NCI-H2227 (cell line): Measurements from ENCODE around the gene ERC1.
A peak's percentile ranks its signal among the peaks of the same experiment; 100 is the strongest.
"Not testable (repeated sequence)": the region's sequence is repeated elsewhere in the genome, so short reads cannot be mapped to it uniquely, and the experiment has no call there.

Experiments
- DNase-seq: peaks from one replicate; lab custom pipeline; 2025; ENCODE audit not compliant: unreplicated experiment; lab: John Stamatoyannopoulos, UW

Gene ERC1

DNA sequence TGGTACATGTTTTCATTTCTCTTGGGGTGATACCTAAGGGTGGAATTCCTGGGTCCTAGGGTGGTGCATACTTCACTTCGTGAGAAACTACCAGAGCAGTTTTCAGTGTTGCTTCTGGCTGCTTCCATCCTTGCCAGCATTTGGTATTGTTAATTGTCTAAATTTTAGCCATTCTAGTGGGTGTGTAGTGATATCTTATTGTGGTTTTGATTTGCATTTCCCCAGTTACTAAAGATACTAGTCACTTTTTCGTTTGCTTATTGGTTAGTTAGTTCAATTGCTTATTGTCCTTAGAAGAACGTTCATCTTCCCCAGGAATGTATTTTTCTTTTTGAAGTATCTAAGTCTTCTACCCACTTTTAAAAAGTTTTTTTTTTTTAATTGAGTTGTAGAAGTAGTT lies 80.2 kb downstream of the ERC1 start:
- no peak for DNase-seq

DNA sequence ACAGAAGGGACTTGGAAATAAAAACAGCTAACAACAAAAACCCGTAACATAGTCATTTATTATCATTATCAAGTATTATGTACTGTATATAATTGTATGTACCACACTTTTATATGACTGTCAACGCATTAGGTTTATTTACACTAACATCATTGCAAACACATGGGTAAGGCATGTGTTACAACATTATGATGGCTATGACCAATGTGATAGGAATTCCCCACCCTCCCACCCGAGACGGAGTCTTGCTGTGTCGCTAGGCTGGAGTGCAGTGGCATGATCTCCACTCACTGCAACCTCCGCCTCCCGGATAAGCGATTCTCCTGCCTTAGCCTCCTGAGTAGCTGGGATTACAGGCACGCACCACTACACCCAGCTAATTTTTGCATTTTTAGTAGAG lies 82.6 kb downstream of the ERC1 start:
- DNase-seq = no peak

DNA sequence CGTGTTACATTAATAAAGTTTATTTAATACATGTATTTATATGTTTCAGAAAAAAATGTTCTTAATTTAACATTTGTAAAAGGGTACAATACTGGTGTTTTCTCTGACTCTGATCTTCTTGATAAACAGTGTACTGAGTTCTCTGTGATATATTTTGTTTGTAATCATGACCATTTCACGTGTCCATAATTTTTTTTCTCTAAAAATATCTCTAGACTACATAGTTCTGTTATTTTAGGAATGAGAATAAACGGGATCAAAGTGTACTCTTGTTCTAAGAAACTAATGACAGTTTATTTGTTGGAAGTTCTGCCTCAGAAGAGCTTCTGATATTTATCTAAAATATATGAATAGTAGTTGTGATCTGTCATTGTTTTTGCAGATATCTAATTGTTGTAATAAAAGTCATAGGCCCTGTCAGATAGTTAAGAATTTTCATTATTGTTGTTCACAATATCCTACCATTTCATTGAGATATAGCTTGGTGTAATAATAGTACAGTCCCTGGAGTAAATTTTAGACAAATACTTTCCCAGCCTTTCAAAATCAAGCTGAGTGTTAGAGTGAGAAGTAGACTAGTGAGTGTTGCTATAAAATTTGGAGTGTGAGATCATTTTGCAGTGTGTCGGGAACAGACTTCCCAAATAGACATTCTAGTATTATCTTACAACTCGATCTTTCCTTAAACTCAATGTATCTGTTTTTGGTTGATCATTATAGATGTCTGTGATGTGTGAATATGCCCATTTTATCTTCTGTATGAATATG lies 86.2 kb downstream of the ERC1 start:
- DNase-seq = no peak

DNA sequence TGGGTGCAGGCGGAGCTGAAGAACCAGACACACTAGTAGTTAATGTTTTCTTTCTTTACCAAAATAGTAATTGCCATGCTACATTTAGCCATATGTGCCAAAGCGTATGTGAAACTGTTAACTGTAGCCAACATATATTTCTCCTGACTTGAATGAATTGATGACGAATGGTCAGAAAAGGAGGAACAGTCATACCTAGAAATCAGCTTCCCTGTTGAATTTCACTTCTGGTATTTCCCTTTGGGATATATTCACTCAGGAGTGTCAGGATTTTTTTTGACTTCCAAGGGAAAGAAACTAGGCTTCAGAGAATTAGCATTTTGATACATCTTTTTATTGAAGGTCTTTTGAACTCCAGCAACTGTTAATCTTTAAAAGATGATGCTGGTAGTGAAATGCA lies 87.0 kb downstream of the ERC1 start:
- no peak for DNase-seq

DNA sequence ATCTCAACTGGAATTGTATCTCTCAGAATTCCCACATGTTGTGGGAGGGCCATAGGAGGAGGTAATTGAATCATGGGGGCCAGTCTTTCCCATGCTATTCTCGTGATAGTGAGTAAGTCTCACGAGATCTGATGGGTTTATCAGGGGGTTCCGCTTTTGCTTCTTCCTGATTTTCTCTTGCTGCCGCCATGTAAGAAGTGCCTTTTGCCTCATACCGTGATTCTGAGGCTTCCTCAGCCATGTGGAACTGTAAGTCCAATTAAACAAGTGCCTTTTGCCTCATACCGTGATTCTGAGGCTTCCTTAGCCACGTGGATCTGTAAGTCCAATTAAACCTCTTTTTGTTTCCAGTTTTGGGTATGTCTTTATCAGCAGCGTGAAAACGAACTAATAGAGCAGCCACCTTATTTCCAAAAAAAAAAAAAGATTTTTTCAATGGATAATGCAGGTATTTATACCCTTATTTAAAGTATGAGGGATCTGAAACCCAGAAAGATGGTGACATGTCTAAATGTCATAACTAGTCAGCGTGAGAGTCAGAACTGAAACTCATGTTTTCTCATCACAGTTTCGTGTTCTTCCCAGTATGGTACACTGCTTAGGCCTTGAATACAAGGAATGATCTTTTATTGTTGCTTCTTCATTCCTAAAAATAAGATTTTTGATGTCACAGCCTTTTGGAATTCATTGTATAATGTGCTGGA lies 89.6 kb downstream of the ERC1 start:
- DNase-seq = no peak

DNA sequence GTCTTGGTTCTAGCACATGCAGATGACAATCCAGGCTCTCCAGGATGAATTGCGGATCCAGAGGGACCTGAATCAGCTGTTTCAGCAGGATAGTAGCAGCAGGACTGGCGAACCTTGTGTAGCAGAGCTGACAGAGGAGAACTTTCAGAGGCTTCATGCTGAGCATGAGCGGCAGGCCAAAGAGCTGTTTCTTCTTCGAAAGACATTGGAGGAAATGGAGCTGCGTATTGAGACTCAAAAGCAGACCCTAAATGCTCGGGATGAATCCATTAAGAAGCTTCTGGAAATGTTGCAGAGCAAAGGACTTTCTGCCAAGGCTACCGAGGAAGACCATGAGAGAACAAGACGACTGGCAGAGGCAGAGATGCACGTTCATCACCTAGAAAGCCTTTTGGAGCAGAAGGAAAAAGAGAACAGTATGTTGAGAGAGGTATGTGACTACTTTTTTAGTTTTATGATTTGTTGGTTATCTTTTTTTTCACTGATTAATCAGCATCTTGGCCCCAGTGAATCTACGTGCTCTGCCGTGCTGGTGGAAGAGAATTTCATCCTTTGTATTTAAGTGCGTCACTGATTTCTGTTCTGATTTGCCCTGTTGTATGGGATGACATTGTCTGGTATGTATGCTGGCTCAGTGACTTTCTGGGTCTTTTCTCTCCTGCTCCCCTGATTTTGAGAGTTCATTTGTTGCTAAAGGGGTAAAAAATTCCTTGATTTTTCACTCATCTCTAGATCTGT lies 92.3 kb downstream of the ERC1 start:
- peak; percentile 11 for DNase-seq

DNA sequence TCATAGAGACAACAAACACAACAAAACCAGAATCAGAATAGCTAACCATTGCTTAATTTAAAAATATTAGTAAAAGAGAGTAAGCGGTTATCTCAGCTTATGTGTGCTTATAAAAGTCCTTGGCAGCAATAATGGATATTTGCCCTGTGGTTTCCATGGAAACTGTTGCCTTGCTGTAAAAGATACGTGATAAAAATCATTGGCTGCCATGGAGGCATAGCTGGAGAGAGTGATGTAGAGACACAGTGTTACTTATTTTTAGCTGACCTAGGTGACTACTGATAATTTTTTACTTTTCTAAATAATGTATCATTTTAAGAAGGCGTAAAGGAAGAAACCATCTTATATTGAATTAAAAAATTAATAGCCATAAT lies 92.9 kb downstream of the ERC1 start:
- DNase-seq = peak; percentile 65

DNA sequence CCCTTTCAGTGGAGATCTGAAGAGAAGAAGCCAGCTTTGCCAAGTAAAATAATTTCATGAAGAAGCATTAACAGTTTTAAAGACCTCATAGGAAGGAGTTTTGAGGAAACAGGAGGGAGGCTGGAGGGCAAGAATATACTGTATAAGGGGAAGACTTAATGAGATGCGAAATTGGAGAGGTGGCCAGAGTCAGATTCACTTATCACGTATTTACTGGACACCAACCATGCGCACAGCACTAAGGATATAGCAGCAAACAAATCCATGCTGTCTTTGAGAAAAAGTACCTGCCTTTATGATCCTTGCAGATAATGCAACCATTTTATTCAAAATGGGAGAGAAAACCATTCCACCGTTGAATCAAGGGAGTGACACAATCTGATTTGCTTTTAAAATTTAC lies 100.3 kb downstream of the ERC1 start:
- no peak for DNase-seq

DNA sequence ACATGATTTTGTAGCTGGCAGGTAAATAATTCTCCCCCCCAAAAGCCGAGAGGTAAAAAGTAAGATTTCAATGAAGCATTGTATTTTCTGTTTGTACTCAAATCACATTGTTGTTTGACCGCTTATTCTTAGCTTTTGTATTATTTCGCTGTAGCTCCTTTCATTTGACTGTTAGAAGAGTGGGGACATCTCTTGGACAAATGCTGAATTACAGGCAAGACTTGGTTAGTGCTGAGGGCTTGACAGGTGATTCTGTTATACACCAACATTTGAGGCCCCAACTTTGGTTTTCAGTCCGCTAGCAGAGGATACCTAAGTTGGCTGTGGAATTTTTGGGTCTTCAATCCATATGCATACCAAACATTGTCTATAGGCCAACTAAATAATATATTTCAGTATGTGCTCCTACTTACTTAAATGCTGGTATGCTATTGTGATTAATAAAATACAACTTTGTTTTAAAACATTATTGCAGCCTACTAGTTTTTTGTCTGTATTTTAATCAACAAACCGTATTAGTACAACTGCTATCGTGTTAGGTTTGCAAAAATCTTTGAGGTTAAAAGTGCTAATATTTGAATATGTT lies 102.2 kb downstream of the ERC1 start:
- DNase-seq = peak; percentile 37

DNA sequence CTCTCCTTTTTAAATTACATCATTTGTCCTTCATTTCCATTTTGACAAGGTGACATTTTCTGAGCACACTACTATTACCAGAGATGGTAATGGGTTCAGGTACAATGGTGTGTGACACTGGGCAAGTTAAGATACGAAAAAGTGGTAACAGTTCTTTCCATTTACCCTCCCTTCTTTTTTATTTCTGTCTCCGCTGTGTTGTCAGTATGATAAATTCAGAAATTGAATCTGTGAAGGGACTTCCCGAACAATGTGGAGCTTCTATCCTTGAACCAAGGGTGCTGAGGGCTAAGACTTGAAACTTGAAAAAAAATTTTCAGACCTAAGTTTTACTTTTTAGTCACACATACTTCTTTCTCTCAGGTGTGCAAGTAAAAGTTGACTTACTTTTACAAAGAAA lies 103.7 kb downstream of the ERC1 start:
- DNase-seq = no peak

DNA sequence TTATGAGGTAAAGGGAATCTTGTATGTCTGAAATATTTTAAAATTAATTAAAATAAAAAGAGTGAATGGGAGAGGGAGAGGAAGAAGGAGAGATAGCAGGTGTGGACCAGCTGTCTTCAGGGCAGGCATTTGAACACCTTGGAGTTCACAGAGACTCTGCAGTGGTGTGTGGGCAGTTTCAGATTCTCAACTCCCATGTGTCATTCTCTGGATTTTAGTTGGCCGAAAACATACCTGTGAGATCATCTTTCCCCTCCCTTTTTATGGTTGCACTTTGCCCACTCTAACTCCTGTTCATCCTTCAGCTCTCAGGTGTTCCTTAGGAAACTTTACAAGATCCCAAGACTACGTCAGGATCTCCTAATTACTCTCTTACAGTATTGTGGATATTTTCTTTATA lies 108.1 kb downstream of the ERC1 start:
- DNase-seq = no peak

DNA sequence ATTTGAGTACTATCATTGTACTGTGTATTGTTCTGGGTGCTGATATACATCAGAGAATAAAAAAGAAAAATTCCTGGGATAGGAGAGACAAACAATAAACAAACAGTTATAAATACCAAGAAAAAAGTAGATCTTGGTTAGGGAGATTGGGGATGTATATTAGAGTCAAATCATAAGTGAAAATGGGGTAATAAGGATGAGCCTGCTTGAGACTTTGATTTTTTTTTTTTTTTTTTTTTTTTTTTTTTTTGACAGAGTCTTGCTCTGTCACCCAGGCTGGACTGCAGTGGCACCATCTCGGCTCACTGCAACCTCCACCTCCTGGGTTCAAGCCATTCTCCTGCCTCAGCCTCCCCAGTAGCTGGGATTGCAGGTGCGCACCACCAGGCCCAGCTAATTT lies 108.6 kb downstream of the ERC1 start:
- DNase-seq = not testable (repeated sequence)

DNA sequence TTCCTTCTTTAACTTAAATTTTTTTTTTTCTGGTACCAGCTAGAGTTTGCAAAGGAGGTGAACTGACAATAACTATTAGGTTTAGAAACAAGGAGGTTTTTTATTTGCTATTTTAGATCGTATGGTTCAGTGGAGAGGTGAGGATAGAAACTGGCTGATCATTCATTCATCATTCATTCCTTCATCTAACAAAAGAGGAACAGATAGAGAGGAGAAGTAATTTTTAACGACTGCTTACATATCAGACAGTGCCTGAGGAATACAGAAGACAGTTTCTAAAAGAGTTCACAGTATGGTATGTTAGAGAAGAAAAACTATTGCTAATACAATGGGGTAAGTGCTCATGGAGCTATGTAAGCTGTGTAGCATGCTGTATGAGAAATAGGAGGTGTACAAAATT lies 111.1 kb downstream of the ERC1 start:
- DNase-seq = no peak

DNA sequence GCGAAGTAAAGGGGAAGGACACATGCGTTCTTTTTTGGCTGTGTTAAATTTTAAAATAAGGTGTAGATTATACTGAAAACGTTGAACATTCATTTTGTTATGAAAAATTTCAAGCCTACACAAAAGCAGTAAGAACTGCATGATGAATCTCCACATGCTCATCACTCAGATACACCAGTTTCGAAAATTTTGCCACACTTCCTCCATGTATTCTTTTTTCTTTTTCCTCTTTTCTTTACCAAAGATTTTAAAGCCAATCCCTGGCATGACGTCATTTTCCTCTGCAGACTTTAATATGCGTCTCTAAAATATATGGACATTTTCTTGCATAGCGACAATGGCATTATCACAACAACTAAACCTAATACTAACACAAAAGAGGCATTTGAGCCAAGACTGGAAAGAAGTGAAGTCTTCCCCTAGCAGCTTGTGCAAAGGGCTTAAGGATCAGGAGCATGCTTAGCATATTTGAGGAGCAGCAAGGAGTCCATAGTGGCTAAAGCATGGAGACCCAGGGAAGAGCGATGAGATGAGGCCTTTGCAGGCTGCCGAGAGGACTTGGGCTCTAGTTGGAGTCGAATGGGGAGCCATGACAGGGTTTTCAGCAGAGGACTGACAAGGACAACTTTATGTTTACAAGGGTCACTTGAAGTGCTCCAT lies 111.9 kb downstream of the ERC1 start:
- no peak for DNase-seq

DNA sequence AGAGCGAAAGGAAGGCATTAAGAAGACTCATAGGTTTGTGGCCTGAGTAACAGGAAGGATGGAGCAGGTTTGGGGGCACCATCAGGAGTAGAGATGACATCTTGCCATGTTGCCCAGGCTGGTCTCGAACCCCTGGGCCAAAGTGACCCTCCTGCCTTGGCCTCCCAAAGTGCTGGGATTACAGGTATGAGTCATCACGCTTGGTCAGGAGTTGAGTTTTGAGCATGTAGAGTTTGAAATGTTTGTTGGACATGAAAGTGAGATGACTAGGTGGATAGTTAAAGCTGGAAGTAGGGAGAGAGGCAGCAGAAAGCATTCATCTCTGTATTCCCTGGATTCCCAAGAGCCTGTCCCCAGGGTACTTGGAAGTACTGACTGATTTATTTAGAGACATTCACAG lies 112.6 kb downstream of the ERC1 start:
- no peak for DNase-seq

DNA sequence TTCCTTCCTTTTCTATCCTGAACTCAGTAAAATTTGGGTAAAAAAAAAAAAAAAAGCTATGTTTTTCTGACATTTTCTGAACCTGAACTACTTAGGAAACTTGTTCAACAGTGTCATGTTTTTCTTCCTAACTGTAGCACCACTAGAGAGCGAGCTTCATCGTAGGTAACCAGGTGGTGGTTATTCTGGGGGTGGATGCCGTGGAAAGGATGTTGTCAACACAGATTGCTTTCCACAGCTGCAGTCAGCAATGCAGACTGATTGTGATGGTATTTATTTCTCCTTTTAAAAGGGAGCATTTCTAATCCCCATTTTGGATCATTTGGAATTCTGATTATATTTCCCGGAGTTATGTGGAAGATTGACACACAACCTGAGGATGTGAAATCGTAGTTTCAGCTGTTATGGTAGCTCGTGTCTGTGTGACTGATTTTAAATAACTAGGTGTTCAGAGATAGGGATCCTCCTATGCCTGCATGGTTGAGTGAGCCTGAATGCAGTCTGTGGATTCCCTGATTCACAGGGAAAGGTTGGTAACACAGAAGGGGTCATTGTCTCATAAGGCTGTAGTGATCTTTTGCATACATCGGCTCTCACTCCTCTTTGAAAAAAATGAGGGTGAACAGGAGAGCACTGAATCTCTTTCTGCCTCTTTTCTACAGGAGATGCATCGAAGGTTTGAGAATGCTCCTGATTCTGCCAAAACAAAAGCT lies 113.2 kb downstream of the ERC1 start:
- no peak for DNase-seq

DNA sequence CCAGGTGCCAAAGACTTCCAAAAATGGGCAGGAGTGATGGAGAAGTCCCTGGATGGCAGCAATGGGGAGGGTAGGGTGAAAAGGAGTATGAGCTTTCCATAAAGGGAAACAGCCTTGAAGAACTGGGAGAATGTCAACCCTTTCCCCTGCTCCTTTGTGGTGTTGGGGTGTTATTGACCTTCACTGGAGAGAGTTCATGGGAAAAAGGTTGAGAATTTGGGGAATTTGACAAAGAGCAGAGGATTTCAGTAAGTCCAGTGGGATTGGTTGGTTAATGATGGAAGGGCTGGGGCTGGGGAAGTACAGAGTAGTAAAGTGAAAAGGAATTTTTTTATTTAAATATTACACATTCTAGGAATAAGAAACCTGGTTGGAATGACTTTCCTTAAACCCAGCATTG lies 116.6 kb downstream of the ERC1 start:
- no peak for DNase-seq

DNA sequence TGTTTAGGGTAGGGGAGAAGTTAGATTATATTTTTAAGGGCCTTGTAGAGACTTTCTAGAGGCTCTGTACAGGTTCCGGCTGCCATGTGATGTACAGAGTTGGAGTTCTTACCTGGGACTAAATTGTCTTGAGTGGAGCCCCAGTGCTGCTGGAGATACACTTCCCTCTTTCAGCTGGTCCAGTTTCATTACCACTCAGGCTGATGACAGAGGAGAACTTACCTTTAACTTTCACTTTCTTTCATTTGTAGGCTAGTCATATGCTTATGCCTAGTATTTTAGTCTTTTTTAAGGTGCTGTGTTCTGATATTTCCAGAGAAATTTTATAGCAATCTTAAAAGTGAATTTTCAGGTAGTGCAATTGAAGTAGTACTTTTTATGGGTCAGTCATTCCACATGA lies 117.3 kb downstream of the ERC1 start:
- DNase-seq = no peak

DNA sequence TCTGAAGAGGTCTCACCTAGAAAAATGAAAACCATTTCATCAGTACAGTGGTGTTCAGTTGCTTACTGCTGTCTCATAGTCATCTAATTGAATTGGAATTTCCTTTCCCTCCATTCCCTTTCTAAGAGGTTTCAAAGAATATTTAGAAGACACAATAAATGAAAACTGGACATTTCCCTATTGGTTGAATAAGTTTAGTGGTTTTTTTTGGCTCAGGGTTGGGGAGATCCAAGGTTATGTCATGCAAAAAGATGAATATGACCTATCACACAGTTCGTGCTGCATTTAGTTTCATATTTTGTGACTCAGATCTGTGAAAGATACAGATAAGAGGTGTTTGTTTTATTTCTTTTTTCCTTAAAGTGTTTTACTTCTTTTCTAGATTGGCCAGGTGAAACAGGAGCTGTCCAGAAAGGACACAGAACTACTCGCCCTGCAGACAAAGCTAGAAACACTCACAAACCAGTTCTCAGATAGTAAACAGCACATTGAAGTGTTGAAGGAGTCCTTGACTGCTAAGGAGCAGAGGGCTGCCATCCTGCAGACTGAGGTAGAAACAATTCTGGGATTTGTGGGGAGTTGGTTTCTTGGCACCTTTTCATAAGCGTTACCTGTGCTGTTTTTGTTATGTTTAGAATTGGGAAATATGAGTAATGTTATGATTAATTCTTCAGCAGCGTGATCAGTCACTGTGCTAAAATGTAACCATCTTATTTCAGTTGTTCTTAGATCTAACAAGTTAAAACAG lies 124.6 kb downstream of the ERC1 start:
- no peak for DNase-seq

DNA sequence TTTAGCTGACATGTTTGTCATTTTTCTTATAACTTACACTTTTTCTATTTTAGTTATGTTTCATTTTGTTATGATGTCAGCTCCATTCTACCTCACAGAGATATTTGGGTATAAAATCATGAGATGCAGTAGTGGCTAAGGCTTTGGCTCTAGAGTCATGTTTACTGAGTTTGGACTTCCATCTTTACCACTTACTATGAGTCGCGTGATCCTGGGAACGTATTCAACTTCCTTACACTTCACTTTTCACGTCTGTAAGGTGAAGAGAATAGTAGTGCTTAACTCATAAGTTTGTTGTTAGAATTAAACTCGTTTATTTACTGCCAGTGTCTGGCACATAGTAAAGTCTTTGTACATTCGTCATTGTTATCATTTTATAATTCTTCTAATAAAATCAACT lies 126.3 kb downstream of the ERC1 start:
- DNase-seq = no peak
